Subcutaneous abdominal adipose tissue (tissue), 5 donors: ENCODE measurements around the gene PDE8B.

Experiments
- H3K27ac ChIP-seq: one replicate; pipeline ENCODE4 v1.7.0; 2013; ENCODE audit warnings: low read depth, mild to moderate bottlenecking, inconsistent platforms, low read length, moderate library complexity
- H3K27me3 ChIP-seq, 5 donors: one replicate each; pipeline ENCODE4 v1.7.0; 2013; ENCODE audit warnings: low read length in 5 of 5, inconsistent platforms in 1 of 5; ENCODE audit not compliant: control insufficient read depth in 5 of 5, insufficient read depth in 4 of 5
- H3K36me3 ChIP-seq, 5 donors: one replicate each; pipeline ENCODE4 v1.7.0; 2013; ENCODE audit warnings: low read length in 5 of 5; ENCODE audit not compliant: control insufficient read depth in 5 of 5, insufficient read depth in 5 of 5
- H3K4me1 ChIP-seq, 5 donors: one replicate each; pipeline ENCODE4 v1.7.0; 2013; ENCODE audit warnings: low read length in 5 of 5, mild to moderate bottlenecking in 3 of 5, moderate library complexity in 1 of 5; ENCODE audit not compliant: control insufficient read depth in 5 of 5, insufficient read depth in 5 of 5
- H3K4me3 ChIP-seq, 5 donors: one replicate each; pipeline ENCODE4 v1.7.0; 2013; ENCODE audit warnings: low read length in 5 of 5, low read depth in 1 of 5
- H3K9ac ChIP-seq, 5 donors: one replicate each; pipeline ENCODE4 v1.7.0; 2013; ENCODE audit warnings: low read length in 5 of 5, mild to moderate bottlenecking in 4 of 5, moderate library complexity in 3 of 5
- H3K9me3 ChIP-seq, 5 donors: one replicate each; pipeline ENCODE4 v1.7.0; 2013; ENCODE audit warnings: low read length in 5 of 5; ENCODE audit not compliant: control insufficient read depth in 5 of 5
- donor health status: healthy.
- donor health status: healthy.
- donor health status: healthy.
- donor health status: healthy.
- donor health status: healthy.

PDE8B gene

DNA sequence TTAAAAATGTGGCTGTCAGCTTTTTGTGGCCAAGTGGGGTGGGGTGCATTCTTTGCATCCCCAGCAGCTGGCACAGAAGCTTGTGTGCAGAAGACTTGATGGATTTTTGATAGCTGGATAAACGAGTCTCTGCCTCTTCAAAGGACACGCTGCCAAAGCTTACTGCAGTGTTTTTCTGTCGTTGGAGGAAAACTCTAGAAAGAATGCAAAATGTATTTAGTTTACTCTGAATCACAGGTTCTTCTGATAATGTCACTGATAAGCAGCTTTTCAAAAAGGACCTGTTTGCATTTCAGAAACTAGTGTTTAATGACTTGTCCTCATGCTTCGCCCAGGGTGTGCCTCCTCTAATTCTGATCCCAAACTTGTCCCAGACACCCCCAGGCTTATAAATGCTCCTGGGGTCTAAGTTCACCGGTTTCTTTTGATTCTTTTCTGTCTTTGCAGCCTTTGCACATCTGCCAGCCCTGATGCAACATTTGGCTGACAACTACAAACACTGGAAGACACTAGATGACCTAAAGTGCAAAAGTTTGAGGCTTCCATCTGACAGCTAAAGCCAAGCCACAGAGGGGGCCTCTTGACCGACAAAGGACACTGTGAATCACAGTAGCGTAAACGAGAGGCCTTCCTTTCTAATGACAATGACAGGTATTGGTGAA lies 215.6 kb downstream of the PDE8B start:
- Histone ChIP-seq H3K4me1 (peaks cover 0 to 20% (median 14%) of the 10 kb centered on the region in 5 donors), H3K4me3 (no peak overlapping the region)

DNA sequence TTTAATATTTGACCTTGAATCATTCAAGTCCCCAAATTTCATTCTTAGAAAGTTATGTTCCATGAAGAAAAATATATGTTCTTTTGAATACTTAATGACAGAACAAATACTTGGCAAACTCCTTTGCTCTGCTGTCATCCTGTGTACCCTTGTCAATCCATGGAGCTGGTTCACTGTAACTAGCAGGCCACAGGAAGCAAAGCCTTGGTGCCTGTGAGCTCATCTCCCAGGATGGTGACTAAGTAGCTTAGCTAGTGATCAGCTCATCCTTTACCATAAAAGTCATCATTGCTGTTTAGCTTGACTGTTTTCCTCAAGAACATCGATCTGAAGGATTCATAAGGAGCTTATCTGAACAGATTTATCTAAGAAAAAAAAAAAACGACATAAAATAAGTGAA lies 216.2 kb downstream of the PDE8B start:
- Histone ChIP-seq H3K9ac (no peak overlapping the region), H3K36me3 (peaks cover 24 to 30% (median 28%) of the 10 kb centered on the region in 5 donors), H3K4me1 (peaks cover 0 to 20% (median 14%) of the 10 kb centered on the region in 5 donors), H3K9me3 (peaks cover 0 to 4% (median 0%) of the 10 kb centered on the region in 5 donors), H3K27ac (peak overlapping the region; percentile 27), H3K27me3 (no peaks in the 10 kb centered on the region), H3K4me3 (no peak overlapping the region)

More for the DNA sequence above, 215.6 kb downstream of the PDE8B start:
- Histone ChIP-seq H3K9me3 (peaks cover 0 to 4% (median 0%) of the 10 kb centered on the region in 5 donors), H3K27me3 (no peaks in the 10 kb centered on the region), H3K27ac (peak overlapping the region; percentile 27), H3K36me3 (peaks cover 19 to 25% (median 23%) of the 10 kb centered on the region in 5 donors), H3K9ac (no peak overlapping the region)

DNA sequence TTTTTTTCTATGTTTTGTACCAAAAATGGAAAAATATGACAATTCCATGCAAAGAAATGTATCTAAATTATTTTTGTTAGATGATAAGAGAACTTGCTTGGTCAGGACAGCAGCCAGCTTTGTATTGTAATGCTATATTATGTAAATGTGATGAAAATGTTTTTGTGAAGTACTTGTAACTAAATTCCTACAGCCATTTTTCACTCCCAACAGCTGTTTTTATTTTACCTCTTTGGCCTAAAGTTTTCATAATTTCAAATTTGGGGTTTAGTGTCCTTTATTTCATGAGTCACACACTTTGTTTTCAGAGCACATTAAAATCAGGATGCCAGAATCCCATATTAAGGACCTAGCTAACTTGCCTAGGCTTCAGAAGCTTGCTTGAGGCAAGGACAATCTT lies 217.5 kb downstream of the PDE8B start:
- H3K9ac ChIP-seq, result no peak overlapping the region
- H3K4me3 ChIP-seq, result peak overlapping the region in 1 of 5 donors; percentile 11
- no peaks in the 10 kb centered on the region for H3K27me3 ChIP-seq
- no peak overlapping the region for H3K27ac ChIP-seq
- H3K36me3 ChIP-seq, result peaks cover 31 to 41% (median 36%) of the 10 kb centered on the region in 5 donors
- H3K4me1 ChIP-seq, result peaks cover 0 to 20% (median 14%) of the 10 kb centered on the region in 5 donors
- H3K9me3 ChIP-seq, result peaks cover 0 to 1% (median 0%) of the 10 kb centered on the region in 5 donors

DNA sequence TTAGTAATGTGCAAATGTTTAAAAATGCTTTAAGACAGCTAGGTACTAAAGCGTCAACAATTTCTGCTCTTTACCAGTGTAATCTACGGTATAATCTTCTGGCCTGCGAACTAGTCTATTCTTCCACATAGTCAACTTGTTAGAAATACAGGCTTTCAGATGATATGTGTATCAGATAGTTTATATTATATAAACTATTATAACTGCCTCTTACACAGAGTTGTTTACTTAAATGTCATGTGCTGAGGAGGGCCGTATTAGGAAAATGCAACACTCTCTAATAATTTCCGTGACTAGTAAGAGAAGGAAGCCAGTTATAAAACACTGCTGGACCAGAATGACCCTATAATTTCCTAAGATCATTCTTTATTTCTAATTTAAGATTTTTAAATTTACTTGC lies 218.0 kb downstream of the PDE8B start:
- Histone ChIP-seq H3K27ac (no peak overlapping the region), H3K36me3 (peaks cover 36 to 44% (median 39%) of the 10 kb centered on the region in 5 donors), H3K9ac (no peak overlapping the region), H3K4me1 (peaks cover 0 to 20% (median 14%) of the 10 kb centered on the region in 5 donors), H3K9me3 (no peaks in the 10 kb centered on the region), H3K27me3 (no peaks in the 10 kb centered on the region), H3K4me3 (peak overlapping the region in 1 of 5 donors; percentile 11)

DNA sequence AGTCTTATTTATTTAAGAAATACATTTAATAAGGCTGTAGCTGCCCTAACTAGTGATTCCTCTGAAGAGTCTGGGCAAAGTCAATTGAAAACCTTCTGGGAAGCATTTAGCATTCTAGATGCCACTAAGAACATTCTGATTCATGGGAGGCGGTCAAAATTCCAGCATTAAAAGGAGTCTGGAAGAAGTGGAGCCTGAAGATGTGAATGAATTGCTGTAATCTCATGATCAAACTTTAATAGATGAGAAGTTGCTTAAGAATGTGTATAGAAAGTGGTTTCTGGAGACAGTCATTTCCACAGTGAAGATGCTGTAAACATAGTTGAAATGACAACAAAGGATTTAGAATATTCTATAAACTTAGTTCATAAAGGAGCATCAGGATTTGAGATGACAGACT lies 220.2 kb downstream of the PDE8B start:
- no peak overlapping the region for H3K27ac ChIP-seq
- peaks cover 47 to 63% (median 55%) of the 10 kb centered on the region in 5 donors for H3K36me3 ChIP-seq
- no peaks in the 10 kb centered on the region for H3K27me3 ChIP-seq
- H3K4me1 ChIP-seq, result peaks cover 0 to 19% (median 14%) of the 10 kb centered on the region in 5 donors
- no peak overlapping the region for H3K9ac ChIP-seq
- no peaks in the 10 kb centered on the region for H3K9me3 ChIP-seq
- H3K4me3 ChIP-seq, result no peak overlapping the region

DNA sequence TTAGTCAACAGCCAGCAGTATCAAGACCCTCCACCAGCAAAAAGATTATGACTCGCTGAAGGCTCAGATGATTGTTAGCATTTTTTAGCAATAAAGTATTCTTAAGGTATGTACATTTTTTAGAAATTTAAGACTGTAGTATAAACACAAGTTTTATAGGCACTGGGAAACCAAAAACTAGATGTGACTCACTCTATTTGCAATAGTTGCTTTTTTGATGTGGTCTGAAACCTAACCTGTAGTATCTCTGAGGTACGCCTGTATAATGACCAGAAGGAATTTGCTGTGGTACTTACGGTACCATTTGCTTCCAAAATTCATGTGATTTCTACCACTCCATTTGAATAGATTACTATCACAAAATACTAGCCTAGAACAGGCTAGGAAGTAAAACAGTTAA lies 220.8 kb downstream of the PDE8B start:
- peaks cover 0 to 13% (median 8%) of the 10 kb centered on the region in 5 donors for H3K4me1 ChIP-seq
- H3K27ac ChIP-seq, result no peak overlapping the region
- H3K4me3 ChIP-seq, result no peak overlapping the region
- peaks cover 53 to 65% (median 57%) of the 10 kb centered on the region in 5 donors for H3K36me3 ChIP-seq
- no peak overlapping the region for H3K9ac ChIP-seq
- H3K9me3 ChIP-seq, result no peaks in the 10 kb centered on the region
- H3K27me3 ChIP-seq, result no peaks in the 10 kb centered on the region

DNA sequence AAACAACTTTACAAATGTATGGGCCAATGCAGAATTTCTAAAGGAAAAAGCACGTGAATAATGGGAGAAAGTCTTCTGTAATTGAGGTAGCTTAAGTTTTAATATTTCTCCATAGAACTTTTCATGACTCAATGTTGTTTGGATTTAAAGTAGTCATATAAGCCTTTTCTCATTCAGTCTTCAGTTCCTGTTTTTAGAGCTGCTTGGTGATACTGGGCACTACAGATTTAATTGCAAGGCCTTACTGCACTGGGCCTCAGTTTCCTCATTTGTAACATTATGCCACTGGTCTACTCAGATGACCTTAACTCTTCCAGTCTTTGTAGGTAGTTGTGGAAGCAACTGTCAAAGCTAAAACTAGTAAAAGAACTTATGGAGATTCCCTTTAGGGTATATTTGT lies 221.2 kb downstream of the PDE8B start:
- no peaks in the 10 kb centered on the region for H3K27me3 ChIP-seq
- H3K27ac ChIP-seq, result no peak overlapping the region
- peaks cover 0 to 9% (median 6%) of the 10 kb centered on the region in 5 donors for H3K4me1 ChIP-seq
- H3K36me3 ChIP-seq, result peaks cover 53 to 67% (median 58%) of the 10 kb centered on the region in 5 donors
- no peak overlapping the region for H3K4me3 ChIP-seq
- no peaks in the 10 kb centered on the region for H3K9me3 ChIP-seq
- H3K9ac ChIP-seq, result no peak overlapping the region

DNA sequence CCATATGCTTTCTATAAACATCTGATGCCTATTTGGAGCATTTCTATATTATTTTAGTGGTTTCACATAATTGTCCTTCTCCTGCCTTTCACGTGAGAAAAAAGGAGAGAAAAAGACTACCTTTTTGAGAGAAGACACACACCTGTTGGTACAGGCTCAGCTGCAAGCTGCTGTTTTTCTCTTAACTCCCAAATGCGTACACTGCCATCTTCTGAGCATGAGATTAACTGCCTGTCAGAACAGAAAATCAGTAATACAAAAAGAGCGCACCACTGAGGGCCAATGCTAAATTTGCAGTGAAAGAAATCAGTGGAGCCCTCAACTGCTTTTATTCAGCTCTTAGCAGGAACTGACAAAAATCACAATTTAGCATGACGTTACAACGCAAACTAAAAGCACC lies 226.7 kb downstream of the PDE8B start:
- peaks cover 42 to 73% (median 46%) of the 10 kb centered on the region in 5 donors for H3K36me3 ChIP-seq
- H3K9me3 ChIP-seq, result no peaks in the 10 kb centered on the region
- no peak overlapping the region for H3K9ac ChIP-seq
- H3K27ac ChIP-seq, result no peak overlapping the region
- no peaks in the 10 kb centered on the region for H3K27me3 ChIP-seq
- H3K4me3 ChIP-seq, result no peak overlapping the region
- H3K4me1 ChIP-seq, result no peaks in the 10 kb centered on the region

DNA sequence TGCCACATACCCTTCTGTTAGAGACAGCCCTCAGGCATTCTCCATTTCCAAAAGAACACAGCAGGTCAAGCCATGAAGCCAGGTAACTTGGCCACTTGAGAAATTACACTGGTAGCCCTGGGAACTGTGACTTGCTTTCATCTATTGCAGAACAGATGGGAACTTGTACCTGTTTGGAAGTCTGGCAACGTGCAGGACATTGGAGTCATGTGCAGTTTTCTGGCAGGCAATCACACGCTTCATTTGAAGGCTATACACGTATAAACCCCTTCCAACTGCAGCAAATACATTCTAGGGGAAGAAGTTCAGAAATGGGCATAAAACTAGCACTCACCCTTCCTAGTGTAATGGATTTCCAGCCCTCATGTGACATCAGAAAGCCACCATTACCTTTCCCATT lies 227.6 kb downstream of the PDE8B start:
- no peaks in the 10 kb centered on the region for H3K9me3 ChIP-seq
- peaks cover 34 to 65% (median 38%) of the 10 kb centered on the region in 5 donors for H3K36me3 ChIP-seq
- H3K27me3 ChIP-seq, result no peaks in the 10 kb centered on the region
- no peak overlapping the region for H3K27ac ChIP-seq
- H3K4me1 ChIP-seq, result no peaks in the 10 kb centered on the region
- H3K4me3 ChIP-seq, result no peak overlapping the region
- no peak overlapping the region for H3K9ac ChIP-seq

DNA sequence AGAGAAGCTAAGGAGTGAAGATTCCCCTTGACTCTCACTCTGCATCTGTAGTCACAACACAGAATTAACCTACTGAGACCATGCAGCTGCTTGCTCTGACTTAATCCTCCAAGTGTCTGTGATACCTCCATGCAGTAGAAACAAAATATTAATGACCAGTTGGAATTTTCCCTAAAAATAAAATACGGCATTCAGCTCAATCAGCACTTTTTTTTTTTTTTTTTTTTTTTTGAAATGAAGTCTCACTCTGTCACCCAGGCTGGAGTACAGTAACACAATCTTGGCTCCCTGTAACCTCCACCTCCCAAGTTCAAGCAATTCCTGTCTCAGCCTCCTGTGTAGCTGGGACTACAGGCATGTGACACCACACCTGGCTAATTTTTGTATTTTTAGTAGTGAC lies 233.2 kb downstream of the PDE8B start:
- Histone ChIP-seq H3K9ac (peak overlapping the region in 1 of 5 donors; percentile 30), H3K4me3 (no peak overlapping the region), H3K27ac (no peak overlapping the region), H3K9me3 (no peaks in the 10 kb centered on the region), H3K27me3 (no peaks in the 10 kb centered on the region), H3K36me3 (peaks cover 13 to 33% (median 22%) of the 10 kb centered on the region in 5 donors), H3K4me1 (no peaks in the 10 kb centered on the region)
